ENCODE measurements around the gene WBP1.

- no peak for TF ChIP-seq POLR2A (IDR thresholded peaks at IDR 0.05; ENCODE audit: low read depth, low read length)
- TF ChIP-seq TAF1 (IDR thresholded peaks at IDR 0.05; ENCODE audit: borderline replicate concordance, low read depth, low read length) = no peak
- TF ChIP-seq POLR2AphosphoS5 (IDR thresholded peaks at IDR 0.05; ENCODE audit: low read depth, low read length) = 0 out of 2 replicates have a peak, but pooled peaks have one; percentile 18
Measured at GRCh38 chr2:74503506-74504475, 45.6 kb downstream of the WBP1 start.

All from GM12892 (cell line).